GM12878 (cell line): Measurements from ENCODE around the gene YBEY.

ENCODE experiments used
- CBX5 ChIP-seq: sonication (generic); IDR thresholded peaks from 2 replicates; pipeline ENCODE4 v1.6.1; 2016; ENCODE audit warnings: low read depth, moderate library complexity, mild to moderate bottlenecking, inconsistent platforms
- DPF2 ChIP-seq: fragments of 450-650 bp; IDR thresholded peaks from 2 replicates; pipeline ENCODE4 v1.6.1; 2017; ENCODE audit warnings: mild to moderate bottlenecking
- EGR1 ChIP-seq, 2 experiments: IDR thresholded peaks; 1 replicate in 1 of 2; 2 replicates in 1 of 2; pipeline ENCODE4 v1.6.1; 2011 to 2012; ENCODE audit warnings: low read depth in 2 of 2, low read length in 2 of 2, borderline replicate concordance in 1 of 2, mild to moderate bottlenecking in 1 of 2, moderate library complexity in 1 of 2
- FOXM1 ChIP-seq: IDR thresholded peaks from 2 replicates; pipeline ENCODE4 v1.6.1; 2012; ENCODE audit warnings: low read depth, mild to moderate bottlenecking, inconsistent platforms, low read length, moderate library complexity
- MYC ChIP-seq: IDR thresholded peaks from 2 replicates; pipeline ENCODE4 v1.6.1; 2011; ENCODE audit warnings: mild to moderate bottlenecking, low read length, moderate library complexity, inconsistent platforms; ENCODE audit not compliant: insufficient read depth, insufficient replicate concordance, insufficient read length, severe bottlenecking
- POLR2A ChIP-seq: IDR thresholded peaks from 2 replicates; pipeline ENCODE4 v1.6.1; 2011; ENCODE audit warnings: low read depth, mild to moderate bottlenecking, low read length
- RFX5 ChIP-seq: IDR thresholded peaks from 2 replicates; pipeline ENCODE4 v1.6.1; 2011; ENCODE audit warnings: low read depth, low read length, improper control_type of control experiment
- SIN3A ChIP-seq: IDR thresholded peaks from 2 replicates; pipeline ENCODE4 v1.6.1; 2012; ENCODE audit warnings: low read depth, low read length, improper control_type of control experiment
- STAT3 ChIP-seq: IDR thresholded peaks from 2 replicates; pipeline ENCODE4 v1.6.1; 2011; ENCODE audit warnings: low read depth, low read length, improper control_type of control experiment
- ZBTB33 ChIP-seq: fragments of 450-650 bp; IDR thresholded peaks from 2 replicates; pipeline ENCODE4 v1.6.1; 2017; ENCODE audit warnings: mild to moderate bottlenecking
- ZNF24 ChIP-seq: fragments of 450-650 bp; IDR thresholded peaks from 2 replicates; pipeline ENCODE4 v1.6.1; 2017; ENCODE audit warnings: antibody characterized with exemption, mild to moderate bottlenecking

DNA sequence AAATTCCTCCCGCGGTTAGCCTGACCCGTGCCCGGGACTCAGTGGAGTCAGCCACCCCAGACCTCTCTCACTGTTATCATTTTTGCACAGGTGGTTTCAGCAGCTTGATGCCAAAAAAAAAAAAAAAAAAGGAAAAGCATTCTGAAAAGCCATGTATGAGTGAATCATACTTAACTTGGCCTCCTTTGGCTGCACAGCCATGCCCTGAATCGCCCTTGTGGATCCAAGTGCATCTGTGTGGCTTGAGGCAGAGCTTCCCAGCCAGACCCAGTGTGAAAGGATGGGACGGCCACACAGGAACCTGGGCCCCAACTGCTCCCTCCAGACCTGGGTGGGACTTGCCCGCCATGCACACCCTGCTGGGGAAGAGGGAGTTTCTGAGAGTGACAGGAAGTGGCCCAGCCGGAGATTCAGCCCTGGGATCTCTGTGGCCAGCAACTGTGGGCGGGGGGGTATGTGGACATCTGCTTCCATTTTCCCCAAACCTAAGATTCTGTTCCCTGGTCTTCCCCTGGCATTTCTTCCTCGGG, 8.6 kb downstream of the YBEY start:
- TF ChIP-seq EGR1 (IDR thresholded peaks at IDR 0.05; ENCODE audit: borderline replicate concordance in 1 of 2, low read depth in 2 of 2, low read length in 2 of 2) (no peak), POLR2A (no peak), SIN3A (no peak), ZNF24 (no peak), STAT3 (no peak), DPF2 (no peak), RFX5 (no peak), CBX5 (no peak), ZBTB33 (no peak), MYC (no peak), FOXM1 (no peak)
